H1 (cell line): ENCODE data around the gene SLC41A2. TPM values are rescaled to one million over a fixed set of nuclear protein-coding genes. Genes with fewer than 3 reads are reported as not detected.

Experiments
- CTCF ChIA-PET: fragments of 300-600 bp; sonication (Branson Sonifier 250); formaldehyde crosslinking; loops from one replicate; lab custom pipeline; 2021; ENCODE audit not compliant: partially characterized antibody; lab: Charles Lee
- POLR2A ChIA-PET: fragments of 300-600 bp; sonication (Branson Sonifier 250); formaldehyde crosslinking; loops from one replicate; lab custom pipeline; 2021; ENCODE audit warnings: inconsistent platforms; ENCODE audit not compliant: partially characterized antibody; lab: Charles Lee
- DNase-seq, 2 experiments: peaks; one replicate each; pipeline versions ENCODE4 v3.0.0 to v3.0.0-alpha.2; 2010 to 2022; ENCODE audit warnings: low spot score in 2 of 2, low read depth in 1 of 2, mixed read lengths in 1 of 2
- FAIRE-seq: peaks from 2 replicates; lab custom pipeline; 2011; peaks lifted over from hg19 to GRCh38; lab: Jason Lieb, UNC
- H2AFZ ChIP-seq: 2 replicates; pipeline ENCODE4 v1.8.1; 2012; ENCODE audit warnings: low read length, inconsistent platforms
- H2AK5ac ChIP-seq: 2 replicates; pipeline ENCODE4 v1.6.1; 2013; ENCODE audit warnings: low read depth, low read length
- H2BK120ac ChIP-seq: replicated peaks from 2 replicates; pipeline ENCODE3; 2013; ENCODE audit warnings: low read depth, low read length, inconsistent platforms
- H2BK12ac ChIP-seq: 2 replicates; pipeline ENCODE4 v1.6.1; 2013; ENCODE audit warnings: low read depth, low read length
- H2BK15ac ChIP-seq: 2 replicates; pipeline ENCODE4 v1.6.1; 2013; ENCODE audit warnings: low read length
- H2BK20ac ChIP-seq: 2 replicates; pipeline ENCODE4 v1.6.1; 2013; ENCODE audit warnings: low read length
- H2BK5ac ChIP-seq: 2 replicates; pipeline ENCODE4 v1.6.1; 2013; ENCODE audit warnings: low read depth, low read length
- H3K14ac ChIP-seq: 2 replicates; pipeline ENCODE4 v1.6.1; 2013; ENCODE audit warnings: inconsistent platforms; ENCODE audit not compliant: insufficient read length
- H3K18ac ChIP-seq: 2 replicates; pipeline ENCODE4 v1.6.1; 2013; ENCODE audit warnings: low read length; ENCODE audit errors: extremely low read depth
- H3K23ac ChIP-seq: 2 replicates; pipeline ENCODE4 v1.6.1; 2013; ENCODE audit warnings: inconsistent platforms; ENCODE audit not compliant: insufficient read length
- H3K23me2 ChIP-seq: 2 replicates; pipeline ENCODE4 v1.6.1; 2013; ENCODE audit warnings: low read depth, low read length
- H3K27ac ChIP-seq: 2 replicates; pipeline ENCODE4 v1.6.1; 2011; ENCODE audit warnings: low read depth, low read length, inconsistent platforms
- H3K27me3 ChIP-seq, 4 experiments: replicated peaks in 1 of 4; 1 replicate in 1 of 4; 2 replicates in 3 of 4; pipeline versions ENCODE4 v1.6.1 to v1.8.1; 2011 to 2013; ENCODE audit warnings: low read length in 3 of 4, mild to moderate bottlenecking in 3 of 4, inconsistent platforms in 2 of 4, mixed read lengths in 2 of 4, moderate library complexity in 1 of 4; ENCODE audit not compliant: control insufficient read depth in 3 of 4, insufficient read depth in 3 of 4; ENCODE audit errors: extremely low read depth in 1 of 4
- H3K36me3 ChIP-seq, 4 experiments: 2 replicates each; pipeline versions ENCODE4 v1.6.1 to v1.8.1; 2011 to 2013; ENCODE audit warnings: mild to moderate bottlenecking in 4 of 4, low read length in 3 of 4, moderate library complexity in 2 of 4, control low read depth in 1 of 4, inconsistent platforms in 1 of 4; ENCODE audit not compliant: insufficient read depth in 4 of 4, control insufficient read depth in 2 of 4
- H3K4ac ChIP-seq: replicated peaks from 2 replicates; pipeline ENCODE3; 2013; ENCODE audit warnings: low read length, low read depth, mixed read lengths, inconsistent platforms; ENCODE audit not compliant: insufficient read length
- H3K4me1 ChIP-seq, 4 experiments: replicated peaks in 1 of 4; 1 replicate in 1 of 4; 2 replicates in 3 of 4; pipeline versions ENCODE4 v1.6.1 to v1.8.1; 2011 to 2013; ENCODE audit warnings: low read length in 3 of 4, inconsistent platforms in 2 of 4, mixed read lengths in 1 of 4; ENCODE audit not compliant: insufficient read depth in 4 of 4, control insufficient read depth in 3 of 4
- H3K4me2 ChIP-seq, 2 experiments: 2 replicates each; pipeline versions ENCODE4 v1.6.1 to v1.8.1; 2011 to 2013; ENCODE audit warnings: low read depth in 2 of 2, low read length in 2 of 2, control low read depth in 1 of 2, inconsistent platforms in 1 of 2, mild to moderate bottlenecking in 1 of 2; ENCODE audit not compliant: insufficient read depth in 1 of 2
- H3K4me3 ChIP-seq, 4 experiments: fragments of 200-600, 300-600 bp in 1 of 4; sonication (generic), shearing (Covaris generic), sonication (Bioruptor Twin) in 1 of 4; 2 replicates each; pipeline versions ENCODE4 v1.5.1 to v1.8.1; 2011 to 2016; ENCODE audit warnings: low read length in 4 of 4, low read depth in 3 of 4, control low read depth in 2 of 4, inconsistent platforms in 2 of 4, mild to moderate bottlenecking in 2 of 4, mixed read lengths in 1 of 4, moderate library complexity in 1 of 4; ENCODE audit not compliant: insufficient read depth in 2 of 4; ENCODE audit errors: extremely low read depth in 1 of 4
- H3K56ac ChIP-seq: replicated peaks from 2 replicates; pipeline ENCODE3; 2013; ENCODE audit warnings: low read depth, mild to moderate bottlenecking, mixed read lengths, low read length, inconsistent platforms; ENCODE audit not compliant: insufficient read length
- H3K79me1 ChIP-seq: 2 replicates; pipeline ENCODE4 v1.6.1; 2013; ENCODE audit warnings: low read depth, low read length, control low read depth
- H3K79me2 ChIP-seq, 2 experiments: 2 replicates each; pipeline versions ENCODE4 v1.6.1 to v1.8.1; 2012 to 2013; ENCODE audit warnings: low read length in 2 of 2, mild to moderate bottlenecking in 2 of 2, inconsistent platforms in 1 of 2; ENCODE audit not compliant: insufficient read depth in 2 of 2, control insufficient read depth in 1 of 2
- H3K9ac ChIP-seq, 4 experiments: replicated peaks in 1 of 4; 1 replicate in 1 of 4; 2 replicates in 3 of 4; pipeline versions ENCODE4 v1.6.1 to v1.8.1; 2011 to 2013; ENCODE audit warnings: low read depth in 3 of 4, low read length in 3 of 4, control low read depth in 2 of 4, mild to moderate bottlenecking in 2 of 4, moderate library complexity in 2 of 4, inconsistent platforms in 1 of 4; ENCODE audit errors: extremely low read depth in 1 of 4
- H3K9me3 ChIP-seq, 2 experiments: 2 replicates each; pipeline versions ENCODE4 v1.6.1 to v1.8.1; 2012 to 2013; ENCODE audit warnings: mild to moderate bottlenecking in 2 of 2, moderate library complexity in 2 of 2, control low read depth in 1 of 2, inconsistent platforms in 1 of 2, low read depth in 1 of 2, low read length in 1 of 2, mixed read lengths in 1 of 2; ENCODE audit not compliant: insufficient read depth in 2 of 2
- H4K20me1 ChIP-seq, 2 experiments: replicated peaks in 1 of 2; 2 replicates each; pipeline versions ENCODE3 to v1.8.1; 2011 to 2013; ENCODE audit warnings: inconsistent platforms in 2 of 2, low read length in 2 of 2, mild to moderate bottlenecking in 1 of 2; ENCODE audit not compliant: insufficient read depth in 2 of 2, control insufficient read depth in 1 of 2
- H4K5ac ChIP-seq: 2 replicates; pipeline ENCODE4 v1.6.1; 2013; ENCODE audit warnings: low read length, low read depth, mixed read lengths, inconsistent platforms; ENCODE audit not compliant: insufficient read length
- H4K8ac ChIP-seq: 2 replicates; pipeline ENCODE4 v1.8.0; 2013; ENCODE audit warnings: mild to moderate bottlenecking, moderate library complexity, low read length, inconsistent platforms; ENCODE audit not compliant: insufficient read depth; ENCODE audit errors: extremely low read depth
- H4K91ac ChIP-seq: replicated peaks from 2 replicates; pipeline ENCODE3; 2013; ENCODE audit warnings: low read length, mixed read lengths, inconsistent platforms; ENCODE audit not compliant: insufficient read length
- PHF8 ChIP-seq: fragments of 200-600 bp; sonication (generic); conservative IDR thresholded peaks from 2 replicates; pipeline ENCODE4 v1.7.1; 2012; ENCODE audit warnings: low read depth, mild to moderate bottlenecking, inconsistent platforms, low read length, moderate library complexity
- WGBS, 2 experiments: shearing (Covaris generic) in 1 of 2; methylation state at CpG; one replicate each; pipeline versions ENCODE4 v1.1.6 to v1.1.7; 2013 to 2015; ENCODE audit warnings: low lambda C conversion rate in 2 of 2, mixed read lengths in 2 of 2, inconsistent platforms in 1 of 2, low coverage in 1 of 2, missing lambda C conversion rate in 1 of 2; ENCODE audit not compliant: insufficient replicate concordance in 2 of 2, insufficient coverage in 1 of 2, insufficient read length in 1 of 2; ENCODE audit errors: extremely low coverage in 1 of 2, missing lambda C conversion rate in 1 of 2; 5-methylcytosine and 5-hydroxymethylcytosine counted together
- polyA plus RNA-seq, 7 experiments: library from polyadenylated mRNA; depleted of rRNA in 3 of 7; stranded (reverse) in 5 of 7; unstranded in 2 of 7; fragments of >200 nt in 5 of 7; fragments of 200-250 nt in 2 of 7; gene quantifications; 1 replicate in 5 of 7; 2 replicates in 1 of 7; 4 replicates in 1 of 7; pipeline versions ENCODE4 v1.2.1 to v1.2.3, GENCODE V29; 2011 to 2013; ENCODE audit warnings: missing spikeins in 2 of 7, mixed read lengths in 2 of 7
- total RNA-seq: library from RNA; stranded (reverse); fragmentation: NEBNext Ultra II Directional; extraction: Animal tissue kit (Norgen Biotek cat#: 25700); gene quantifications from 2 replicates; pipeline ENCODE4 v1.2.1, GENCODE V29; 2021

SLC41A2 gene
- total and polyA plus RNA-seq, 2 of the 8 experiments (the other 6 are each of a cell fraction or from before 2014, with no cell fraction given): 0.79 to 3.0 TPM

DNA sequence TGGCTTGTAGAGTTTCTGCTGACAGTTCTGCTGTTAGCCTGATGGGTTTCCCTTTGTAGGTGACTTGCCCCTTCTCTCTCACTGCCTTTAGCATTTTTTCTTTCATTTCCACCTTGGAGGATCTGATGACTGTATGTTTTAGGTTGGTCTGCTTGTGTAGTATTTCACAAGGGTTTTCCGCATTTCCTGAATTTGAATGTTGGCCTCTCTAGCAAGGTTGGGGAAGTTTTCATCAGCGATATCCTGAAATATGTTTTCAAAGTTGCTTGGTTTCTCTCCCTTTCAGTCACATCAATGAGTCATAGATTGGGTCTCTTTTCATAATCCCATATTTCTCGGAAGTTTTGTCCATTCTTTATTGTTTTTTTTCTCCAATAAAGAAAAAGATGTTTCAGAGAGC lies 39.5 kb upstream of the SLC41A2 start:
- POLR2A ChIA-PET: no interaction called here
- Histone ChIP-seq H2BK120ac (no peak overlapping the region), H4K91ac (no peak overlapping the region), H3K79me1 (0 out of 2 replicates have a peak, but pooled peaks cover 3% of the 10 kb centered on the region), H2BK5ac (no peak overlapping the region), H3K18ac (no peak overlapping the region), H2AK5ac (no peak overlapping the region), H4K8ac (no peak overlapping the region), H4K20me1 (peaks cover 0 to 9% of the 10 kb centered on the region in 2 experiments), H3K9me3 (no peaks in the 10 kb centered on the region), H2BK20ac (no peak overlapping the region), H4K5ac (no peak overlapping the region), H3K23me2 (no peaks in the 10 kb centered on the region), H2AFZ (no peak overlapping the region), H3K4me3 (no peak overlapping the region), H3K4ac (no peak overlapping the region), H2BK15ac (no peak overlapping the region), H3K4me2 (no peak overlapping the region), H3K4me1 (no peaks in the 10 kb centered on the region), H3K14ac (no peak overlapping the region), H3K36me3 (peaks cover 15 to 75% (median 46%) of the 10 kb centered on the region in 4 experiments), H3K27ac (no peak overlapping the region), H2BK12ac (no peak overlapping the region), H3K56ac (no peak overlapping the region), H3K27me3 (no peaks in the 10 kb centered on the region), H3K79me2 (no peaks in the 10 kb centered on the region), H3K23ac (no peak overlapping the region), H3K9ac (no peak overlapping the region)
- no peak for DNase-seq
- no peak for TF ChIP-seq PHF8
- CTCF ChIA-PET: no interaction called here
- FAIRE-seq: no peak
- WGBS, 2 experiments: 87% methylated on average over 3 of the region's 3 CpGs; no CpG with 5 or more reads in 1 of the 2 experiments
